Neural crest cell (in vitro differentiated cells): Measurements from ENCODE around the gene OTC. TPM values are rescaled to one million over a fixed set of nuclear protein-coding genes. Genes with fewer than 3 reads are reported as not detected.

Source experiments
- DNase-seq: peaks from one replicate; pipeline ENCODE4 v3.0.0; 2021; ENCODE audit warnings: low read depth, mixed read lengths, low spot score
- H3K27ac Mint-ChIP-seq: one replicate; pipeline ENCODE4 v1.8.0; 2021; ENCODE audit warnings: mild to moderate bottlenecking, mixed read lengths; ENCODE audit not compliant: unreplicated experiment
- H3K27me3 Mint-ChIP-seq: 2 replicates; pipeline ENCODE4 v1.8.0; 2021; ENCODE audit warnings: low read depth, mild to moderate bottlenecking, mixed read lengths
- H3K36me3 Mint-ChIP-seq: 2 replicates; pipeline ENCODE4 v1.8.0; 2021; ENCODE audit warnings: low read depth, mild to moderate bottlenecking, mixed read lengths
- H3K4me1 Mint-ChIP-seq: 2 replicates; pipeline ENCODE4 v1.8.0; 2021; ENCODE audit warnings: mixed read lengths
- H3K4me3 Mint-ChIP-seq: one replicate; pipeline ENCODE4 v1.8.0; 2021; ENCODE audit warnings: mild to moderate bottlenecking, mixed read lengths
- H3K9me3 Mint-ChIP-seq: 2 replicates; pipeline ENCODE4 v1.8.0; 2021; ENCODE audit warnings: mixed read lengths
- CTCF ChIP-seq: fragments of 200-600 bp; sonication (generic); conservative IDR thresholded peaks from 2 replicates; pipeline ENCODE4 v1.5.0; 2021; ENCODE audit warnings: antibody characterized with exemption, mild to moderate bottlenecking
- total RNA-seq: library from RNA; stranded (reverse); gene quantifications from 2 replicates; pipeline ENCODE4 v1.2.1, GENCODE V29; 2021

The OTC gene
- total RNA-seq, 1 donor from 2014 or later = 0.14 TPM

GRCh38 chrX:38382663-38383062, 30.3 kb downstream of the OTC start:
- no peak for DNase-seq
- no peaks in the 10 kb centered on the region for H3K36me3 Mint-ChIP-seq
- peaks cover 9% of the 10 kb centered on the region for H3K9me3 Mint-ChIP-seq
- H3K4me3 Mint-ChIP-seq = no peak overlapping the region
- no peaks in the 10 kb centered on the region for H3K4me1 Mint-ChIP-seq
- H3K27me3 Mint-ChIP-seq = no peaks in the 10 kb centered on the region
- TF ChIP-seq CTCF = no peak
- no peak overlapping the region for H3K27ac Mint-ChIP-seq

GRCh38 chrX:38400389-38400910, 48.0 kb downstream of the OTC start:
- H3K27ac Mint-ChIP-seq = no peak overlapping the region
- no peaks in the 10 kb centered on the region for H3K9me3 Mint-ChIP-seq
- no peaks in the 10 kb centered on the region for H3K36me3 Mint-ChIP-seq
- DNase-seq = no peak
- H3K4me3 Mint-ChIP-seq = no peak overlapping the region
- no peak for TF ChIP-seq CTCF
- no peaks in the 10 kb centered on the region for H3K4me1 Mint-ChIP-seq
- H3K27me3 Mint-ChIP-seq = no peaks in the 10 kb centered on the region

GRCh38 chrX:38402118-38402517, 49.7 kb downstream of the OTC start:
- DNase-seq = no peak
- H3K27ac Mint-ChIP-seq = no peak overlapping the region
- H3K4me1 Mint-ChIP-seq = peaks cover 5% of the 10 kb centered on the region
- H3K27me3 Mint-ChIP-seq = no peaks in the 10 kb centered on the region
- TF ChIP-seq CTCF = no peak
- H3K36me3 Mint-ChIP-seq = no peaks in the 10 kb centered on the region
- H3K4me3 Mint-ChIP-seq = no peak overlapping the region
- H3K9me3 Mint-ChIP-seq = no peaks in the 10 kb centered on the region

GRCh38 chrX:38403834-38404233, 51.4 kb downstream of the OTC start:
- Mint-ChIP-seq H3K27me3 (no peaks in the 10 kb centered on the region), H3K4me3 (no peak overlapping the region), H3K9me3 (peaks cover 3% of the 10 kb centered on the region), H3K4me1 (peaks cover 10% of the 10 kb centered on the region), H3K36me3 (no peaks in the 10 kb centered on the region), H3K27ac (no peak overlapping the region)
- DNase-seq = no peak
- TF ChIP-seq CTCF = no peak

- no peak for TF ChIP-seq CTCF
- H3K4me1 Mint-ChIP-seq = peaks cover 10% of the 10 kb centered on the region
- no peak overlapping the region for H3K27ac Mint-ChIP-seq
- no peak for DNase-seq
- peaks cover 3% of the 10 kb centered on the region for H3K9me3 Mint-ChIP-seq
- H3K36me3 Mint-ChIP-seq = no peaks in the 10 kb centered on the region
- no peaks in the 10 kb centered on the region for H3K27me3 Mint-ChIP-seq
- no peak overlapping the region for H3K4me3 Mint-ChIP-seq
These were observed 54.7 kb downstream of the OTC start for GRCh38 chrX:38407126-38407525.

- H3K27ac Mint-ChIP-seq = no peak overlapping the region
- DNase-seq = no peak
- no peak for TF ChIP-seq CTCF
- H3K9me3 Mint-ChIP-seq = peaks cover 4% of the 10 kb centered on the region
- peaks cover 10% of the 10 kb centered on the region for H3K4me1 Mint-ChIP-seq
- no peak overlapping the region for H3K4me3 Mint-ChIP-seq
- H3K27me3 Mint-ChIP-seq = no peaks in the 10 kb centered on the region
- H3K36me3 Mint-ChIP-seq = no peaks in the 10 kb centered on the region
These were observed 56.9 kb downstream of the OTC start for GRCh38 chrX:38409289-38409688.
